Astrocyte of the cerebellum (primary cell): ENCODE results near the gene ANAPC16.
A peak's percentile ranks its signal among the peaks of the same experiment; 100 is the strongest.

Source experiments
- DNase-seq: peaks from one replicate; pipeline ENCODE4 v3.0.0-alpha.2; 2011; ENCODE audit warnings: low read depth
- H3K4me3 ChIP-seq: 2 replicates; pipeline ENCODE4 v1.5.1; 2011; ENCODE audit warnings: mild to moderate bottlenecking, low read depth, low read length, moderate library complexity
- in situ Hi-C: cut with HindIII; loops from 2 replicates; pipeline ENCODE4 v1.10.0; 2017; ENCODE audit warnings: low sequenced_read_pairs
- TF ChIP-seq, protein P1 (sequence below): IDR thresholded peaks from 2 replicates; pipeline ENCODE4 v1.5.1; 2012; ENCODE audit warnings: low read length, low read depth, moderate library complexity, mild to moderate bottlenecking; ENCODE audit errors: missing control alignments

ANAPC16 gene

DNA sequence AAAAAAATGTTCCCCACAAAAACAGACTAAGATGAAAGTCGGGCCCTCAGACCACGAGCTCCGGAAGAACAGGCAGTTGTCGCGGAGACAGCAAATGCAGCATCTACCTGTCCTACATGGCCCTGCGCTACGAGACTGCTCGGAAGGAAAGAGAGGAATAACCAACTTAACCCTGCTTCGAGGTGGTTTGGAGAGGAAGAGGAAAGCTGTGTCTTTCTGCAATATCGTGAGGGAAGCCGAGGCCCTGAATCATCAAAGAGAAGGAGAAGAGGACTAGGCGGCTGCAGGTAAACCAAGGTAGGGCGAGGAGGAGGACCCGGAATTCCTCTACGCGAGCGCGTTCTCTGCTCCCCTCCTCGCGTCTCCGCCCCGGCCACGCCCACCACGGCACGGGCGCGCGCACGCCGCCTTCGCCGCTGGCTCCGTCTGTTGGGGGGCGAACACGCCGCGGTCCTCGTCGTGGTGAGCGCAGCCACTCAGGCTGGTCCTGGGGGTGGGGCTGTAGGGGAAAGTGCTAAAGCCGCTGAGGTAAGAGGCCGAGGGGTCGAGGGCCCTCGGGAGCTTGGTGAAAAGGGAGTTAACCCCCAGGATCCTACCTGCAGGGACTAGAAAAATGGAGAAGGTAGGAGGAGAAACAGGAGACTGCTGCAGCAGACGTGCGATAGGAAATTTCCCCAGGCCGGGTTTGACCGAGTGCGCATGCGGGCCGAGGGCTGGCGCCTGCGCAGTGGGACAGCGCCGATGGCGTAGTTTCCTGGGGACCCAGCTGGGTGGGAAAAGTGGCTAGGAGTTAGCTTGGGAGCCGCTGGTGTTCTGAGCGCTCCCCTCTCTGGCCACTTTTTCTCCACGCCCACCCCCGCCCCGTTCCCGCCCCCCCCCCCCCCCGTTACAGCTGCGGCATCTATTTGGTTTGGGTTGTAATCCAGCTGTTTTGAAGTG, at the start of gene ANAPC16, which contains the start of gene ASCC1:
ANAPC16 (plus strand) TSS at position 402 of the 939 bp plus-strand sequence. CDS start 7,903 bp downstream, outside the sequence.
ASCC1 (minus strand) TSS at position 666 of the 939 bp plus-strand sequence. CDS start 2,978 bp downstream, outside the sequence.
- in situ Hi-C loops: no loop called here
- TF ChIP-seq, protein P1, sequence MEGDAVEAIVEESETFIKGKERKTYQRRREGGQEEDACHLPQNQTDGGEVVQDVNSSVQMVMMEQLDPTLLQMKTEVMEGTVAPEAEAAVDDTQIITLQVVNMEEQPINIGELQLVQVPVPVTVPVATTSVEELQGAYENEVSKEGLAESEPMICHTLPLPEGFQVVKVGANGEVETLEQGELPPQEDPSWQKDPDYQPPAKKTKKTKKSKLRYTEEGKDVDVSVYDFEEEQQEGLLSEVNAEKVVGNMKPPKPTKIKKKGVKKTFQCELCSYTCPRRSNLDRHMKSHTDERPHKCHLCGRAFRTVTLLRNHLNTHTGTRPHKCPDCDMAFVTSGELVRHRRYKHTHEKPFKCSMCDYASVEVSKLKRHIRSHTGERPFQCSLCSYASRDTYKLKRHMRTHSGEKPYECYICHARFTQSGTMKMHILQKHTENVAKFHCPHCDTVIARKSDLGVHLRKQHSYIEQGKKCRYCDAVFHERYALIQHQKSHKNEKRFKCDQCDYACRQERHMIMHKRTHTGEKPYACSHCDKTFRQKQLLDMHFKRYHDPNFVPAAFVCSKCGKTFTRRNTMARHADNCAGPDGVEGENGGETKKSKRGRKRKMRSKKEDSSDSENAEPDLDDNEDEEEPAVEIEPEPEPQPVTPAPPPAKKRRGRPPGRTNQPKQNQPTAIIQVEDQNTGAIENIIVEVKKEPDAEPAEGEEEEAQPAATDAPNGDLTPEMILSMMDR: no peak
- peak within 1 kb of the TSS; percentile 81 for H3K4me3 ChIP-seq
- peak; percentile 80 for DNase-seq

DNA sequence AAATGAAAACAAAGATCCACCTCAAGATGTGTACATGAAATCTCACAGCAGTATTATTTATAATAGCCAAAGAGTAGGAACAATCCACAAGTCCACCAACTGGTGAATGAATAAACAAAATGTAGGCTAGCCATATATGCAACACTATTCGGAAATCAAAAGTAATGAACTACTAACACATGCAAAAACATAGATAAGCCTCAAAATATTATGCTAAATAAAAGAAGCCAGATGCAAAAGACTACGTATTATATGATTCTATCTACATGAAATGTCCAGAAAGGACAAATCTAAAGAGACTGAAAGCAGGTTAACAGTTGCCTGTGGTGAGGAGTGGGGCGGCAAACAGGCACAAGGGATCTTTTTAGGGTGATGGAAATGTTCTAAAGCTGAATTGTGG, 48.7 kb upstream of the ANAPC16 start:
- no peak for DNase-seq
- in situ Hi-C loops: no loop called here
- H3K4me3 ChIP-seq: no peak overlapping the region
- TF ChIP-seq, protein P1: no peak

DNA sequence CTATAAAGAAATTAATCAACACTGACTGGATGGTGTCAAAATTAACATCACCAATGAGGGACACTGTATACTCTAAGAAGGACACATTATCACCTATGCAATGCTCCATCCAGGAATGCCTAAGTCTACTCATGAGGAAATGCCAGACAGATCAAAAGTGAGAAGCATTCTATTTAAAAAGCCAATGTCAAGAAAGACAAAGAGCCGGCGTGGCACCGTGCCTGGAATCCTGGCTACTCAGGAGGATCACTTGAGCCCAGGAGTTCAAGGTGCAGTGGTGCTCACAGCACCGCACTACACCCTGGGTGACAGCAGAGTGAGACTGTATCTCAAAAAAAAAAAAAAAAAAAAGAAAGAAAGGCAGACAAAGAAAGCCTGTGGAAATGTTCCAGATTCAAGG, 45.5 kb upstream of the ANAPC16 start:
- TF ChIP-seq, protein P1: no peak
- DNase-seq: no peak
- in situ Hi-C loops: no loop called here
- no peak overlapping the region for H3K4me3 ChIP-seq

DNA sequence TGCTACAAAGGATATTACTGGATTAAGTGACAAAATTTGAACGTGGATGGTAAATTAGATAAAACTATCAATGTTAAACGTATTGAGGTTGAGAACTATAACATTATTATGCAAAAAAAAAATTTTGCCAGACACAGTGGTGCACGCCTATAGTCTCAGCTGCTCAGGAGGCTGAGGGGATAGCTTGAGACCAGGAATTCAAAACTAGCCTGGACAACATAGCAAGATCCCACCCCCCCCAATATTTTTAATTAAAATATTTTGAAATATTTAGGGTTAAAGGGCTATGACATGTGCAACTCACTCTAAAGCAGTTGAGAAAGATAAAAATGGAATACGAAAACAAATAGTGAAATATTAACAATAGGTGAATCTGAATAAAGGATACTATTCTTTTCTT, 45.1 kb upstream of the ANAPC16 start:
- no peak overlapping the region for H3K4me3 ChIP-seq
- in situ Hi-C loops: no loop called here
- TF ChIP-seq, protein P1: no peak
- no peak for DNase-seq

DNA sequence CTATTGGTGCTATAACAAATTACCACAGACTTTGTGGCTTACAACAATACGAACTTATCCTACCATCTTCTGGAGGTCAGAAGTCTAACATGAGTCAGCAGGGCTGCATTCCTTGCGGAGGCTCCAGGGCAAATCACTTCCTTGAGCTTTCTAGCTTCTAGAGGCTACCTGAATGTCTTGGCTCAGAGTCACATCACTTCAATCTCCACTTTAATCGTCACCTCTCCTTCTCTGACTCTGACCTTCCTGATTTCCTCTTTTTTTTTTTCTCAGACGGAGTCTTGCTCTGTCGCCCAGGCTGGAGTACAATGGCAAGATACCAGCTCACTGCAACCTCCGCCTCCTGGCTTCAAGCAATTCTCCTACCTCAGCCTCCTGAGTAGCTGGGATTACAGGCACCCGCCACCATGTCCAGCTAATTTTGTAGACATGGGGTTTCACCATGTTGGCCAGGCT, 44.6 kb upstream of the ANAPC16 start:
- TF ChIP-seq, protein P1: no peak
- in situ Hi-C loops: no loop called here
- DNase-seq: peak; percentile 63
- H3K4me3 ChIP-seq: no peak overlapping the region

DNA sequence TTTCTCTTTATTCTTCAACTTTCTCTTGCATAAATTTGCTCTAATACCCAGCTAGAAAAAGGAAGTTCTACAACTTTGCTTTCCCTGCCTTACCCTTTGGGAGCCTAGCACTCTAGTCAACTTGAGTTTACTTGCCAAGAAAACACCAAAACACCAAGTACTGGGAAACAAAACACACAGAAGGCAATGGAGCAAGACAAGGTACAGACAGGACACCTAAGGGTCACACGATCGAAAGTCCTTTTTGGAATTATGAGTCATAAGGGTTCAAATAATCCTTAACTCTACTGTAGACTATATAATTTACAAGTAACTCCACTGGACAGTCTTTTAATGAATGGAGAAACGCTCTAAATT, 42.6 kb upstream of the ANAPC16 start:
- in situ Hi-C loops: no loop called here
- no peak overlapping the region for H3K4me3 ChIP-seq
- TF ChIP-seq, protein P1: no peak
- DNase-seq: no peak
